Adrenal gland (tissue), 5 donors: ENCODE results near the gene TNFRSF4.

Experiments
- POLR2A ChIP-seq, 2 donors: fragments of 450-650 bp; IDR thresholded peaks; one replicate each; pipeline ENCODE4 v1.6.1; 2017; ENCODE audit warnings: antibody characterized with exemption in 2 of 2, mild to moderate bottlenecking in 2 of 2, moderate library complexity in 1 of 2
- TF ChIP-seq, protein P1 (sequence below), 6 experiments: fragments of 450-650 bp in 4 of 6; fragments of 200-600 bp in 2 of 6; sonication (generic) in 1 of 6; IDR thresholded peaks; 1 replicate in 5 of 6; 2 replicates in 1 of 6; pipeline versions ENCODE4 v1.5.1 to v1.8.0; 2016 to 2021; ENCODE audit warnings: antibody characterized with exemption in 6 of 6, mild to moderate bottlenecking in 2 of 6, moderate library complexity in 1 of 6
- donor health status: DM: no; HTN: no; CAD: no.

DNA sequence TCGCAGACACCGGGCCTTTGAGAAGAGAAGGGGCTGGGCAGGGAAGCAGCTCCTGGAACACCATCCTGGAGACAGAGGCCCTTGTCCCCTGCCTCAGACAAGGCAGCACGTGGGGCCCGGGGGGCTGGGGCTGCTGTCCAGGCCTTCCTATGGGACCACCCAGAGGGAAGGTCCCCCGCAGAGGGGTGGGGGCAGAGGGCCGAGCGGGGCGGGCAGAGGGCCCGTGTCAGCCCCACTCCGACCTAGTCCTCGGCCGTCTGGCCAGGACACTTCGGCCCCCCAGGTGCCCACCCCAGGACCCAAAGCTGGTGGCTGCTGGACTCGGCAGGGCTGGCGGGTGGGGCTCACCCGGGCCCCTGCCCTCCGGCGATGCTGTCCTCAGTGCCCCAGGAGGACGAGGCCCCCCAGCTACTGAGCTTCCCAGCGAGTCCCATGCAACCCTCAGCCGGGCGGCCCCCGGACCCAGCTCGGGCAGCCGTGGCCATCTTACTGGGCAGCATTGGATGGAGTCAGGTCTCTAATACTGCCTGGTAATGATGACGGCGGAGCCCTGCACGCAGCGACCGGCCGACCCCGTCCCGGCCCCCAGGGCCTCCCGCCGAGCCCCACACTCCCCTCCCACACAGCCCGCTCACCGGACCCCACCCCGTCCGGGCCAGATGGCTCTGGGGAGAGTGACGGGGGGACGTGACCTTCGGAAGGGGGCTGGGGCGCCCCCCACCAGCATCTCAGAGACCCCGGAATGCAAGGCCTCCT is 47.1 kb downstream of the TNFRSF4 start:
- TF ChIP-seq, protein P1, sequence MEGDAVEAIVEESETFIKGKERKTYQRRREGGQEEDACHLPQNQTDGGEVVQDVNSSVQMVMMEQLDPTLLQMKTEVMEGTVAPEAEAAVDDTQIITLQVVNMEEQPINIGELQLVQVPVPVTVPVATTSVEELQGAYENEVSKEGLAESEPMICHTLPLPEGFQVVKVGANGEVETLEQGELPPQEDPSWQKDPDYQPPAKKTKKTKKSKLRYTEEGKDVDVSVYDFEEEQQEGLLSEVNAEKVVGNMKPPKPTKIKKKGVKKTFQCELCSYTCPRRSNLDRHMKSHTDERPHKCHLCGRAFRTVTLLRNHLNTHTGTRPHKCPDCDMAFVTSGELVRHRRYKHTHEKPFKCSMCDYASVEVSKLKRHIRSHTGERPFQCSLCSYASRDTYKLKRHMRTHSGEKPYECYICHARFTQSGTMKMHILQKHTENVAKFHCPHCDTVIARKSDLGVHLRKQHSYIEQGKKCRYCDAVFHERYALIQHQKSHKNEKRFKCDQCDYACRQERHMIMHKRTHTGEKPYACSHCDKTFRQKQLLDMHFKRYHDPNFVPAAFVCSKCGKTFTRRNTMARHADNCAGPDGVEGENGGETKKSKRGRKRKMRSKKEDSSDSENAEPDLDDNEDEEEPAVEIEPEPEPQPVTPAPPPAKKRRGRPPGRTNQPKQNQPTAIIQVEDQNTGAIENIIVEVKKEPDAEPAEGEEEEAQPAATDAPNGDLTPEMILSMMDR (IDR thresholded peaks at IDR 0.05) = no peak
- no peak for TF ChIP-seq POLR2A (IDR thresholded peaks at IDR 0.05)
